ENCODE measurements around the gene BRD4.

BRD4 gene

GRCh38 chr19:15235781-15236180 lies 96.6 kb downstream of the BRD4 start:
- no peaks in the 10 kb centered on the region for H3K4me1 ChIP-seq (ENCODE audit: control insufficient read depth in 1 of 2, insufficient read depth in 2 of 2, low read length in 2 of 2)
- peaks cover 0 to 16% of the 10 kb centered on the region in 2 donors for H3K27me3 ChIP-seq (ENCODE audit: control insufficient read depth in 1 of 2, insufficient read depth in 2 of 2, low read length in 2 of 2)
- no peaks in the 10 kb centered on the region for H3K9me3 ChIP-seq (ENCODE audit: control insufficient read depth in 1 of 2, low read length in 2 of 2)
- H3K36me3 ChIP-seq (ENCODE audit: control insufficient read depth in 1 of 2, insufficient read depth in 2 of 2, low read length in 2 of 2), result peaks cover 23 to 47% of the 10 kb centered on the region in 2 donors
- H3K4me3 ChIP-seq (ENCODE audit: low read depth in 1 of 2, low read length in 2 of 2), result no peak overlapping the region
- H3K9ac ChIP-seq (ENCODE audit: low read depth in 1 of 2, low read length in 2 of 2), result no peak overlapping the region
- no peak overlapping the region for H3K27ac ChIP-seq (ENCODE audit: low read depth, low read length)

DNA sequence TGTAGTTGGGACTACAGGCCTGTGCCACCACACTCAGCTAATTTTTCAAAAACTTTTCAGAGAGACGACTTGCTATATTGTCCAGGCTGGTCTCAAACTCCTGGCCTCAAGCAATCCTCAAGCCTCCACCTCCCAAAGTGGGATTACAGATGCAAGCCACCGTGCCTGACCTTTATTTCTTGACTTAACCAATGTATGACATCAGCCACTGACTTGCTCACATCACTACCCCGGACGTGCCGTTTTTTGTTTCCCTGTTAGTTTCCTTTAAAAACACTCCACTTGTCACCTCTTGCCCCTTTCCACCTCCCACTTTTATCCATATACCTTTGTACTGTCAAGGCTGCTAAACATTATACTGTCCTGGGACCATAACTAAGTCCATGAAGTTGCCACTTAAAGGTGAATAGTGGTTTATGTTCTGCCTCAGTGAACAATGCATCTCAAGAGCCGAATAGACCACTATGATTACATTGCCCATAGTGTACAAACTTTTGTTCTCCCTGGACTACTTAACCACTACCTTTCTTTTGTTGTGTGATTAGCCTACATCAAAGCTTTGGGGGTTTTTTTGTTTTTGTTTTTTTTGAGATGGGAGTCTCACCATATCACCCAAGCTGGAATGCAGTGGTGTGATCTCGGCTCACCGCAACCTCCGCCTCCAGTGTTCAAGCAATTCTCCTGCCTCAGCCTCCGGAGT lies 97.8 kb downstream of the BRD4 start:
- H3K36me3 ChIP-seq (ENCODE audit: control insufficient read depth in 1 of 2, insufficient read depth in 2 of 2, low read length in 2 of 2), result peaks cover 13 to 35% of the 10 kb centered on the region in 2 donors
- no peak overlapping the region for H3K27ac ChIP-seq (ENCODE audit: low read depth, low read length)

DNA sequence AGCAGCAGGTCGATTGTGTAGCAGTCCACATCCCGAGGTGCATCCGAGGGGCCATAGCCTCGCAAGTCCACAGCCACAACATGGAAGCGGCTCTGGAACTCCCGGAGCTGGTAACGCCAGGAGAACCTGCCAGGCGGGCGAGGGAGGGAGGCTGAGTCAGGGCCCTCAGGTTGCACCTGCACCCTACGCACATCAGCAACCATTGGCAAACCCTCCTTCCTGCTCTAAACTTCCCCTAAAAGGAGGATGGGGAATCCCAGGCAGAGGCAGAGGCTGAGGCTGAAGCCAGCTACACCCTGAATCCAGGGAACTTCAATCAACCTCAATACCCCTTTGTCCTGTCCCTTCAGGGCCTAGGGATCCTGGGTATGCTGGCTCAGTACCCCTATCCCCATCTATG lies 101.1 kb downstream of the BRD4 start:
- H3K4me1 ChIP-seq (ENCODE audit: control insufficient read depth in 1 of 2, insufficient read depth in 2 of 2, low read length in 2 of 2), result no peaks in the 10 kb centered on the region
- no peak overlapping the region for H3K4me3 ChIP-seq (ENCODE audit: low read depth in 1 of 2, low read length in 2 of 2)
- no peak overlapping the region for H3K9ac ChIP-seq (ENCODE audit: low read depth in 1 of 2, low read length in 2 of 2)
- H3K36me3 ChIP-seq (ENCODE audit: control insufficient read depth in 1 of 2, insufficient read depth in 2 of 2, low read length in 2 of 2), result peaks cover 5 to 6% of the 10 kb centered on the region in 2 donors
- H3K27me3 ChIP-seq (ENCODE audit: control insufficient read depth in 1 of 2, insufficient read depth in 2 of 2, low read length in 2 of 2), result peaks cover 0 to 17% of the 10 kb centered on the region in 2 donors
- H3K9me3 ChIP-seq (ENCODE audit: control insufficient read depth in 1 of 2, low read length in 2 of 2), result no peaks in the 10 kb centered on the region
- no peak overlapping the region for H3K27ac ChIP-seq (ENCODE audit: low read depth, low read length)

More for the DNA sequence above, 97.8 kb downstream of the BRD4 start:
- Histone ChIP-seq H3K4me3 (ENCODE audit: low read depth in 1 of 2, low read length in 2 of 2) (no peak overlapping the region), H3K4me1 (ENCODE audit: control insufficient read depth in 1 of 2, insufficient read depth in 2 of 2, low read length in 2 of 2) (no peaks in the 10 kb centered on the region), H3K9me3 (ENCODE audit: control insufficient read depth in 1 of 2, low read length in 2 of 2) (no peaks in the 10 kb centered on the region), H3K9ac (ENCODE audit: low read depth in 1 of 2, low read length in 2 of 2) (no peak overlapping the region), H3K27me3 (ENCODE audit: control insufficient read depth in 1 of 2, insufficient read depth in 2 of 2, low read length in 2 of 2) (peaks cover 0 to 17% of the 10 kb centered on the region in 2 donors)

- Histone ChIP-seq H3K9me3 (ENCODE audit: control insufficient read depth in 1 of 2, low read length in 2 of 2) (no peaks in the 10 kb centered on the region), H3K36me3 (ENCODE audit: control insufficient read depth in 1 of 2, insufficient read depth in 2 of 2, low read length in 2 of 2) (no peaks in the 10 kb centered on the region), H3K27me3 (ENCODE audit: control insufficient read depth in 1 of 2, insufficient read depth in 2 of 2, low read length in 2 of 2) (peaks cover 8 to 26% of the 10 kb centered on the region in 2 donors), H3K4me3 (ENCODE audit: low read depth in 1 of 2, low read length in 2 of 2) (no peak overlapping the region), H3K9ac (ENCODE audit: low read depth in 1 of 2, low read length in 2 of 2) (no peak overlapping the region), H3K4me1 (ENCODE audit: control insufficient read depth in 1 of 2, insufficient read depth in 2 of 2, low read length in 2 of 2) (peaks cover 9 to 12% of the 10 kb centered on the region in 2 donors), H3K27ac (ENCODE audit: low read depth, low read length) (no peak overlapping the region)
Measured at GRCh38 chr19:15227261-15227660, 105.1 kb downstream of the BRD4 start.

- no peak overlapping the region for H3K4me3 ChIP-seq (ENCODE audit: low read depth in 1 of 2, low read length in 2 of 2)
Measured at GRCh38 chr19:15225760-15226159, 106.6 kb downstream of the BRD4 start.

GRCh38 chr19:15223649-15224361 lies 108.5 kb downstream of the BRD4 start:
- peaks cover 8 to 11% of the 10 kb centered on the region in 2 donors for H3K27me3 ChIP-seq (ENCODE audit: control insufficient read depth in 1 of 2, insufficient read depth in 2 of 2, low read length in 2 of 2)
- no peaks in the 10 kb centered on the region for H3K9me3 ChIP-seq (ENCODE audit: control insufficient read depth in 1 of 2, low read length in 2 of 2)
- peaks cover 9 to 12% of the 10 kb centered on the region in 2 donors for H3K4me1 ChIP-seq (ENCODE audit: control insufficient read depth in 1 of 2, insufficient read depth in 2 of 2, low read length in 2 of 2)
- H3K36me3 ChIP-seq (ENCODE audit: control insufficient read depth in 1 of 2, insufficient read depth in 2 of 2, low read length in 2 of 2), result no peaks in the 10 kb centered on the region
- peak overlapping the region in 1 of 2 donors; percentile 12 for H3K9ac ChIP-seq (ENCODE audit: low read depth in 1 of 2, low read length in 2 of 2)
- peak overlapping the region; percentile 60 to 71 for H3K4me3 ChIP-seq (ENCODE audit: low read depth in 1 of 2, low read length in 2 of 2)
- H3K27ac ChIP-seq (ENCODE audit: low read depth, low read length), result no peak overlapping the region

More at GRCh38 chr19:15225760-15226159, 106.6 kb downstream of the BRD4 start:
- Histone ChIP-seq H3K27ac (ENCODE audit: low read depth, low read length) (no peak overlapping the region), H3K36me3 (ENCODE audit: control insufficient read depth in 1 of 2, insufficient read depth in 2 of 2, low read length in 2 of 2) (no peaks in the 10 kb centered on the region), H3K27me3 (ENCODE audit: control insufficient read depth in 1 of 2, insufficient read depth in 2 of 2, low read length in 2 of 2) (peaks cover 8 to 11% of the 10 kb centered on the region in 2 donors), H3K9ac (ENCODE audit: low read depth in 1 of 2, low read length in 2 of 2) (no peak overlapping the region), H3K9me3 (ENCODE audit: control insufficient read depth in 1 of 2, low read length in 2 of 2) (no peaks in the 10 kb centered on the region), H3K4me1 (ENCODE audit: control insufficient read depth in 1 of 2, insufficient read depth in 2 of 2, low read length in 2 of 2) (peaks cover 9 to 12% of the 10 kb centered on the region in 2 donors)

DNA sequence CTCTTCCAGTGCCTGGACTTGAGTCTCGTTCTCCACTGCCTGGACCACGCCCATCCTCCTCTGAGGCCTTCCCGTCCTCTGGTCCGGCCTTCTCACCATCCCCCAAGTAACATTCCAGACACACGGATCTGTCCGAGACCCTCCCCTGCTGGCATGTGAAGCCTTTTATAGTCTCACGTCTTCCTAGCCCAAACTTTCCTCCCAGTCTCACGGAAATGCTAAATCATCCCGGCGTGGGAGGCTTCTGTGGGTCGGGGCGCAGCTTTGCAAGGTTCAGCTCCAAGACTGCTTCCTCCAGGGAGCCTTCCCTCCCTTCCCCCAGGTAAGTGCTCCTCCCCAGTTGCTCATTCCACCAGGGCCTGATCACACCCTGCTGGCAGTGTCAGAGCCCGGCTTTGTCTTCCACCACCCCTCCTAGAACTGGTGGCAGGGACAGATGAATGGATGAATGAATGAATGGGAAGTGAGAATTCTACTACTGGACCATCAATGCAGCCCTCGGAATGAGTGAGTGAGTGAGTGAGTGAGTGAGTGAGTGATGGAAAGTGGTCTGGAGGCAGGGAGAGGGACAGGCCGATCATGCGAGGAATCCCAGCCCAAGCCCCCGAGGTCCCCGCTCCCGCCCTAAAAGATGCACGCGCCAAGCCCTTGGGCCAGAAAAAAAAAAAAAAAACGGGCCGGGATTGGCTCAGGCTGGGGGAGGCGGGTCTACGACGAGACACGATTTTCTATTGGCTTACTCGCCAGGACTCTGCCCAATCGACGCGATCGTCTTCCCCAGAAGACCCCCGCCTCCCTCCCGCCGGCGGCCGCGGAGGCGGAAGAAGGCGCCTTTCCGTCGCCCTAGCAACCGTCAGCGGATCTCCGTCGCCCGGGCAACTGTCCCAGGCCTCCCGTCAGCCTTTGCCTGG lies 109.3 kb downstream of the BRD4 start:
- Histone ChIP-seq H3K9ac (ENCODE audit: low read depth in 1 of 2, low read length in 2 of 2) (peak overlapping the region in 1 of 2 donors; percentile 12), H3K9me3 (ENCODE audit: control insufficient read depth in 1 of 2, low read length in 2 of 2) (no peaks in the 10 kb centered on the region), H3K4me3 (ENCODE audit: low read depth in 1 of 2, low read length in 2 of 2) (peak overlapping the region; percentile 60 to 71), H3K27me3 (ENCODE audit: control insufficient read depth in 1 of 2, insufficient read depth in 2 of 2, low read length in 2 of 2) (peaks cover 8 to 11% of the 10 kb centered on the region in 2 donors), H3K27ac (ENCODE audit: low read depth, low read length) (no peak overlapping the region), H3K4me1 (ENCODE audit: control insufficient read depth in 1 of 2, insufficient read depth in 2 of 2, low read length in 2 of 2) (peaks cover 9 to 12% of the 10 kb centered on the region in 2 donors), H3K36me3 (ENCODE audit: control insufficient read depth in 1 of 2, insufficient read depth in 2 of 2, low read length in 2 of 2) (no peaks in the 10 kb centered on the region)

- Histone ChIP-seq H3K4me3 (ENCODE audit: low read depth in 1 of 2, low read length in 2 of 2) (no peak overlapping the region), H3K27ac (ENCODE audit: low read depth, low read length) (no peak overlapping the region), H3K36me3 (ENCODE audit: control insufficient read depth in 1 of 2, insufficient read depth in 2 of 2, low read length in 2 of 2) (no peaks in the 10 kb centered on the region), H3K9me3 (ENCODE audit: control insufficient read depth in 1 of 2, low read length in 2 of 2) (no peaks in the 10 kb centered on the region), H3K27me3 (ENCODE audit: control insufficient read depth in 1 of 2, insufficient read depth in 2 of 2, low read length in 2 of 2) (peaks cover 8 to 11% of the 10 kb centered on the region in 2 donors), H3K4me1 (ENCODE audit: control insufficient read depth in 1 of 2, insufficient read depth in 2 of 2, low read length in 2 of 2) (peaks cover 9 to 12% of the 10 kb centered on the region in 2 donors), H3K9ac (ENCODE audit: low read depth in 1 of 2, low read length in 2 of 2) (no peak overlapping the region)
Measured at GRCh38 chr19:15220833-15221232, 111.5 kb downstream of the BRD4 start.

- Histone ChIP-seq H3K36me3 (ENCODE audit: control insufficient read depth in 1 of 2, insufficient read depth in 2 of 2, low read length in 2 of 2) (no peaks in the 10 kb centered on the region), H3K27me3 (ENCODE audit: control insufficient read depth in 1 of 2, insufficient read depth in 2 of 2, low read length in 2 of 2) (peaks cover 8 to 15% of the 10 kb centered on the region in 2 donors), H3K4me1 (ENCODE audit: control insufficient read depth in 1 of 2, insufficient read depth in 2 of 2, low read length in 2 of 2) (peaks cover 6 to 7% of the 10 kb centered on the region in 2 donors), H3K27ac (ENCODE audit: low read depth, low read length) (no peak overlapping the region), H3K9me3 (ENCODE audit: control insufficient read depth in 1 of 2, low read length in 2 of 2) (no peaks in the 10 kb centered on the region), H3K4me3 (ENCODE audit: low read depth in 1 of 2, low read length in 2 of 2) (no peak overlapping the region), H3K9ac (ENCODE audit: low read depth in 1 of 2, low read length in 2 of 2) (no peak overlapping the region)
Measured at GRCh38 chr19:15218501-15218900, 113.8 kb downstream of the BRD4 start.

Data from duodenal mucosa (tissue), 2 donors.